PFSK-1 (cell line): ENCODE data around the gene ATOH8.

Source experiments
- FOXP2 ChIP-seq: optimal IDR thresholded peaks from 2 replicates; pipeline ENCODE3; 2011; ENCODE audit warnings: borderline replicate concordance, control low read depth, inconsistent platforms; ENCODE audit not compliant: insufficient read depth; ENCODE audit errors: extremely low read length, extremely low read depth
- POLR2AphosphoS5 ChIP-seq: IDR thresholded peaks from 2 replicates; pipeline ENCODE4 v1.6.1; 2012; ENCODE audit warnings: low read depth, mild to moderate bottlenecking, control low read depth, low read length, moderate library complexity
- REST ChIP-seq, 2 experiments: IDR thresholded peaks; 2 replicates each; pipeline versions ENCODE4 v1.6.1 to v1.8.0; 2011 to 2012; ENCODE audit warnings: low read depth in 2 of 2, low read length in 2 of 2, control low read depth in 1 of 2, inconsistent platforms in 1 of 2, mild to moderate bottlenecking in 1 of 2, moderate library complexity in 1 of 2; ENCODE audit not compliant: insufficient read depth in 1 of 2
- SIN3A ChIP-seq: IDR thresholded peaks from 2 replicates; pipeline ENCODE4 v1.6.1; 2012; ENCODE audit warnings: mild to moderate bottlenecking, low read length, moderate library complexity, borderline replicate concordance; ENCODE audit not compliant: insufficient read depth
- TAF1 ChIP-seq: IDR thresholded peaks from 2 replicates; pipeline ENCODE4 v1.6.1; 2012; ENCODE audit warnings: low read length, control low read depth, borderline replicate concordance; ENCODE audit not compliant: insufficient read depth

The ATOH8 gene

GRCh38 chr2:85811180-85812093 lies 57.6 kb downstream of the ATOH8 start:
- TF ChIP-seq TAF1, result no peak
- TF ChIP-seq REST (IDR thresholded peaks at IDR 0.05; ENCODE audit: insufficient read depth in 1 of 2, low read depth in 2 of 2, low read length in 2 of 2), result no peak
- TF ChIP-seq POLR2AphosphoS5, result no peak
- TF ChIP-seq FOXP2, result no peak
- TF ChIP-seq SIN3A, result no peak

GRCh38 chr2:85812094-85812735 lies 58.4 kb downstream of the ATOH8 start:
- TF ChIP-seq POLR2AphosphoS5 (no peak), SIN3A (no peak), FOXP2 (no peak), REST (IDR thresholded peaks at IDR 0.05; ENCODE audit: insufficient read depth in 1 of 2, low read depth in 2 of 2, low read length in 2 of 2) (no peak), TAF1 (no peak)

- no peak for TF ChIP-seq FOXP2
Measured at GRCh38 chr2:85813211-85813981, 59.6 kb downstream of the ATOH8 start.

- peak; percentile 73 for TF ChIP-seq FOXP2
- no peak for TF ChIP-seq TAF1
- TF ChIP-seq SIN3A, result no peak
Measured at GRCh38 chr2:85813982-85814801, 60.4 kb downstream of the ATOH8 start.

- TF ChIP-seq TAF1 (no peak), FOXP2 (no peak), POLR2AphosphoS5 (no peak), REST (IDR thresholded peaks at IDR 0.05; ENCODE audit: insufficient read depth in 1 of 2, low read depth in 2 of 2, low read length in 2 of 2) (no peak), SIN3A (no peak)
Measured at GRCh38 chr2:85814802-85815550, 61.2 kb downstream of the ATOH8 start.
